A673 (cell line): ENCODE data around the gene RNASE9.

Experiments used
- CTCF ChIP-seq: fragments of 300-800, 200-600 bp; sonication (generic); conservative IDR thresholded peaks from 2 replicates; pipeline ENCODE4 v1.5.1; 2017; ENCODE audit warnings: low read depth, mild to moderate bottlenecking, antibody characterized with exemption, low read length, moderate library complexity, mixed read lengths
- EZH2 ChIP-seq: fragments of 200-600 bp; sonication (generic); IDR thresholded peaks from 2 replicates; pipeline ENCODE4 v1.6.1; 2017; ENCODE audit warnings: borderline replicate concordance, low read depth, mild to moderate bottlenecking, mixed read lengths, antibody characterized with exemption, low read length; ENCODE audit not compliant: poor library complexity, severe bottlenecking

- TF ChIP-seq CTCF (no peak), EZH2 (no peak)
Observed at GRCh38 chr14:20559461-20559904, 1.4 kb downstream of the RNASE9 start.
